CD4-positive, alpha-beta T cell (primary cell): ENCODE results near the gene CAD. TPM values are rescaled to one million over a fixed set of nuclear protein-coding genes. Genes with fewer than 3 reads are reported as not detected.

ENCODE experiments used
- ATAC-seq: fragments of 200-7000 bp; cut with Tn5 transposase; one replicate; pipeline ENCODE4 v1.10.0; 2022; ENCODE audit warnings: mild to moderate bottlenecking; ENCODE audit not compliant: poor library complexity
- CTCF ChIA-PET: fragments of 350-600 bp; sonication (Branson Sonifier 250); formaldehyde crosslinking; loops from one replicate; lab custom pipeline; 2021; ENCODE audit warnings: antibody characterized with exemption, inconsistent platforms; lab: Charles Lee
- POLR2A ChIA-PET: fragments of 350-600 bp; sonication (Branson Sonifier 250); formaldehyde crosslinking; loops from one replicate; lab custom pipeline; 2021; ENCODE audit warnings: antibody characterized with exemption, inconsistent platforms; lab: Charles Lee
- DNase-seq, 14 experiments: peaks; one replicate each; pipeline ENCODE4 v3.0.0-alpha.2; 2013 to 2020; ENCODE audit warnings: mixed read lengths in 2 of 14
- H3K27ac ChIP-seq, 2 donors: one replicate each; pipeline versions ENCODE4 v1.5.1 to v1.7.0; 2013; ENCODE audit warnings: low read length in 2 of 2, low read depth in 1 of 2, mild to moderate bottlenecking in 1 of 2
- H3K27me3 ChIP-seq, 2 experiments: 1 replicate in 1 of 2; 2 replicates in 1 of 2; pipeline versions ENCODE4 v1.6.1 to v1.7.0; 2013; ENCODE audit warnings: low read length in 2 of 2, control low read depth in 1 of 2, mild to moderate bottlenecking in 1 of 2, moderate library complexity in 1 of 2; ENCODE audit not compliant: insufficient read depth in 2 of 2, control insufficient read depth in 1 of 2
- H3K36me3 ChIP-seq: one replicate; pipeline ENCODE4 v1.6.1; 2013; ENCODE audit warnings: low read length, control low read depth; ENCODE audit not compliant: insufficient read depth
- H3K4me1 ChIP-seq: one replicate; pipeline ENCODE4 v1.6.1; 2013; ENCODE audit warnings: low read length, control low read depth; ENCODE audit not compliant: insufficient read depth
- H3K4me3 ChIP-seq: one replicate; pipeline ENCODE4 v1.5.1; 2013; ENCODE audit warnings: mild to moderate bottlenecking, low read length, moderate library complexity
- H3K9me3 ChIP-seq, 2 experiments: 1 replicate in 1 of 2; 2 replicates in 1 of 2; pipeline versions ENCODE4 v1.6.1 to v1.7.0; 2013; ENCODE audit warnings: low read length in 2 of 2, mild to moderate bottlenecking in 2 of 2, control low read depth in 1 of 2, moderate library complexity in 1 of 2; ENCODE audit not compliant: control insufficient read depth in 1 of 2, insufficient read depth in 1 of 2
- H3K27ac Mint-ChIP-seq: one replicate; pipeline ENCODE4 v1.8.0; 2020; ENCODE audit warnings: mixed read lengths
- H3K27me3 Mint-ChIP-seq: one replicate; pipeline ENCODE4 v1.8.0; 2021; ENCODE audit warnings: mixed read lengths
- H3K36me3 Mint-ChIP-seq: one replicate; pipeline ENCODE4 v1.8.0; 2021; ENCODE audit warnings: low read depth, mixed read lengths
- H3K4me1 Mint-ChIP-seq: one replicate; pipeline ENCODE4 v1.8.0; 2021; ENCODE audit warnings: low read depth, mixed read lengths
- H3K4me3 Mint-ChIP-seq: one replicate; pipeline ENCODE4 v1.8.0; 2020; ENCODE audit warnings: mild to moderate bottlenecking, mixed read lengths
- H3K9me3 Mint-ChIP-seq: one replicate; pipeline ENCODE4 v1.8.0; 2020; ENCODE audit warnings: mixed read lengths
- intact Hi-C, 2 experiments: fragments of 100-400 bp; cut with DNase I in 1 of 2; cut with micrococcal nuclease in 1 of 2; formaldehyde crosslinking; loops; one replicate each; pipeline versions ENCODE4 v1.15.1 to v1.9.0; 2023 to 2025; cut with DNase I, micrococcal nuclease
- total RNA-seq, 174 experiments: library from RNA in 2 of 174; stranded (reverse) in 2 of 174; gene quantifications; one replicate each; pipeline ENCODE4 v1.2.3 and lab custom pipeline; 2021 to 2026
- TF ChIP-seq, protein P1 (sequence below): fragments of 200-600 bp; IDR thresholded peaks from one replicate; pipeline ENCODE4 v1.8.0; 2022; ENCODE audit warnings: antibody characterized with exemption, mild to moderate bottlenecking

CAD gene
- total RNA-seq, 2 experiments from 2014 or later = 20.0 to 20.3 TPM

DNA sequence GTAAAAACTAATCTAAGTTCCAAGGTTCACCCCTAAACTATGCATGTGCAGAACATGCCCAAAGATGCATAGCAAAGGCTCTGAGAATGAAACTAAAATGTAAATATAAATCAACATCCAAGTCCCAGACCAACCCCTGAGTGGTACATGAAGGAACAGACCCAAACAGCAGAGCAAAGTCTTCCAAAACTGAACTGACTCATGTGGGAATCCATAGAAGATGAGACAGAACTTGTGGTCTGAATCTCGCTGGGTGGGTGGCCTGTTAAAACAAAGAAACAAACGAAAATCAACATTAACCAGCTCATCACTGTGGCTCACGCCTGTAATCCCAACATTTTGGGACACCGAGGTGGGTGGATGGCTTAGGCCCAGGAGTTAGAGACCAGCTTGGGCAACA is 34.8 kb upstream of the CAD start:
- ATAC-seq = no peak
- TF ChIP-seq, protein P1, sequence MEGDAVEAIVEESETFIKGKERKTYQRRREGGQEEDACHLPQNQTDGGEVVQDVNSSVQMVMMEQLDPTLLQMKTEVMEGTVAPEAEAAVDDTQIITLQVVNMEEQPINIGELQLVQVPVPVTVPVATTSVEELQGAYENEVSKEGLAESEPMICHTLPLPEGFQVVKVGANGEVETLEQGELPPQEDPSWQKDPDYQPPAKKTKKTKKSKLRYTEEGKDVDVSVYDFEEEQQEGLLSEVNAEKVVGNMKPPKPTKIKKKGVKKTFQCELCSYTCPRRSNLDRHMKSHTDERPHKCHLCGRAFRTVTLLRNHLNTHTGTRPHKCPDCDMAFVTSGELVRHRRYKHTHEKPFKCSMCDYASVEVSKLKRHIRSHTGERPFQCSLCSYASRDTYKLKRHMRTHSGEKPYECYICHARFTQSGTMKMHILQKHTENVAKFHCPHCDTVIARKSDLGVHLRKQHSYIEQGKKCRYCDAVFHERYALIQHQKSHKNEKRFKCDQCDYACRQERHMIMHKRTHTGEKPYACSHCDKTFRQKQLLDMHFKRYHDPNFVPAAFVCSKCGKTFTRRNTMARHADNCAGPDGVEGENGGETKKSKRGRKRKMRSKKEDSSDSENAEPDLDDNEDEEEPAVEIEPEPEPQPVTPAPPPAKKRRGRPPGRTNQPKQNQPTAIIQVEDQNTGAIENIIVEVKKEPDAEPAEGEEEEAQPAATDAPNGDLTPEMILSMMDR = no peak
- Histone ChIP-seq H3K36me3 (no peaks in the 10 kb centered on the region), H3K27me3 (peaks cover 9 to 13% of the 10 kb centered on the region in 2 experiments), H3K4me1 (no peaks in the 10 kb centered on the region), H3K9me3 (no peaks in the 10 kb centered on the region), H3K4me3 (no peak overlapping the region), H3K27ac (no peak overlapping the region)
- Mint-ChIP-seq H3K9me3 (no peaks in the 10 kb centered on the region), H3K36me3 (no peaks in the 10 kb centered on the region), H3K4me3 (no peak overlapping the region), H3K27ac (no peak overlapping the region), H3K4me1 (no peaks in the 10 kb centered on the region), H3K27me3 (peaks cover 54% of the 10 kb centered on the region)
- POLR2A ChIA-PET = no interaction called here
- CTCF ChIA-PET = no interaction called here
- intact Hi-C loops = loop anchor here in 1 of 2 experiments (5.0 kb wide), 1 partner anchor 80 kb away; no protein-coding TSS in a partner anchor
- no peak for DNase-seq

DNA sequence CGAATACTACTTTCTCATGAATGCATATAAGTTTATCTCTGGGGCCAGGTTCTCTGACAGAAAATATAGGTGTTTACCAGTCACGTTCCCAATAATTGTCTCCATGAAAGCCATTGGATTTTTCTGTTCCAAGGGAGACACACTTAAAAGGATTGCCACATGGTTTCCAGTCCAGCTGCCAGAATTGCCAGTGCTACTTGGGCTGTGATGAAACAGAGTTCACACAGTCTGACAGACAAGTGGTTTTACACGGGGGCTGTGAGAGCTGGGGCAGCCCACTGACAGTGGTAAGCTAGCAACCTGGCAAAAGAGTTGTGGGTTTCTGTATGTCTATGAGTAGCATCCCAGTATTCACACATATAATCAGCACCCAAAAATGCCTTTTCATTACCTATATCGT is 33.1 kb upstream of the CAD start:
- peaks cover 39% of the 10 kb centered on the region for H3K27me3 Mint-ChIP-seq
- Histone ChIP-seq H3K9me3 (no peaks in the 10 kb centered on the region), H3K4me1 (no peaks in the 10 kb centered on the region), H3K4me3 (no peak overlapping the region), H3K27me3 (peaks cover 10 to 11% of the 10 kb centered on the region in 2 experiments), H3K27ac (no peak overlapping the region), H3K36me3 (no peaks in the 10 kb centered on the region)
- intact Hi-C loops = loop anchor here in 1 of 2 experiments (5.0 kb wide), 1 partner anchor 82 kb away; no protein-coding TSS in a partner anchor
- ChIA-PET CTCF (no interaction called here), POLR2A (no interaction called here)
- no peaks in the 10 kb centered on the region for H3K4me1 Mint-ChIP-seq
- TF ChIP-seq, protein P1 = no peak
- no peak overlapping the region for H3K27ac Mint-ChIP-seq
- no peaks in the 10 kb centered on the region for H3K9me3 Mint-ChIP-seq
- H3K36me3 Mint-ChIP-seq = no peaks in the 10 kb centered on the region
- H3K4me3 Mint-ChIP-seq = no peak overlapping the region
- DNase-seq (no peak), ATAC-seq (no peak)

GRCh38 chr2:27185331-27186026 is 31.7 kb upstream of the CAD start:
- TF ChIP-seq, protein P1 = no peak
- intact Hi-C loops = no loop called here
- CTCF ChIA-PET = interaction anchor here (0.7 kb wide), 1 partner anchor 15 kb away, joined by 3 read pairs; no protein-coding TSS in a partner anchor

More at GRCh38 chr2:27185331-27186026, 31.7 kb upstream of the CAD start:
- no peaks in the 10 kb centered on the region for H3K9me3 Mint-ChIP-seq
- Histone ChIP-seq H3K27ac (no peak overlapping the region), H3K27me3 (peaks cover 9 to 10% of the 10 kb centered on the region in 2 experiments), H3K4me1 (no peaks in the 10 kb centered on the region), H3K36me3 (no peaks in the 10 kb centered on the region), H3K4me3 (no peak overlapping the region), H3K9me3 (no peaks in the 10 kb centered on the region)
- no peak overlapping the region for H3K27ac Mint-ChIP-seq
- POLR2A ChIA-PET = no interaction called here
- DNase-seq (no peak), ATAC-seq (no peak)
- H3K36me3 Mint-ChIP-seq = no peaks in the 10 kb centered on the region
- no peaks in the 10 kb centered on the region for H3K4me1 Mint-ChIP-seq
- H3K27me3 Mint-ChIP-seq = peaks cover 31% of the 10 kb centered on the region
- H3K4me3 Mint-ChIP-seq = no peak overlapping the region
